ENCODE measurements around the gene PADI3. TPM values are rescaled to one million over a fixed set of nuclear protein-coding genes. Genes with fewer than 3 reads are reported as not detected.

The PADI3 gene
- total and polyA plus RNA-seq, 2 of the 4 experiments (the other 2 are of a cell fraction) = not detected

GRCh38 chr1:17260738-17261137 lies 11.8 kb downstream of the PADI3 start:
- Histone ChIP-seq H4K8ac (ENCODE audit: low read depth in 2 of 2, low read length in 2 of 2) (no peak overlapping the region), H4K20me1 (ENCODE audit: insufficient read depth, low read length) (peaks cover 4% of the 10 kb centered on the region; the same call in 1 of the 2 replicates), H3K56ac (ENCODE audit: extremely low read depth, insufficient read depth, low read length) (no peak overlapping the region), H3K9ac (ENCODE audit: low read depth, low read length) (no peak overlapping the region), H3K79me1 (ENCODE audit: low read depth in 1 of 2, low read length in 2 of 2) (no peaks in the 10 kb centered on the region), H4K5ac (ENCODE audit: low read depth, low read length) (no peak overlapping the region), H3K27me3 (ENCODE audit: control insufficient read depth, insufficient read depth, low read length) (peaks cover 13% of the 10 kb centered on the region), H3K23ac (ENCODE audit: low read depth, low read length) (no peak overlapping the region), H2BK15ac (ENCODE audit: low read depth, low read length) (no peak overlapping the region), H3K9me3 (ENCODE audit: control insufficient read depth, insufficient read depth, low read length) (no peaks in the 10 kb centered on the region; the same call in 1 of the 2 replicates), H2AK9ac (replicated peaks; ENCODE audit: low read depth, low read length, poor library complexity) (no peak overlapping the region), H4K91ac (ENCODE audit: insufficient read depth, low read depth, low read length) (no peak overlapping the region), H3K18ac (ENCODE audit: low read depth, low read length) (no peak overlapping the region), H3K36me3 (ENCODE audit: control insufficient read depth, insufficient read depth, low read length) (no peaks in the 10 kb centered on the region), H3K4ac (ENCODE audit: low read depth, low read length) (no peak overlapping the region), H3K14ac (replicated peaks; ENCODE audit: low read depth, low read length) (no peak overlapping the region), H2AFZ (replicated peaks; ENCODE audit: low read length, poor library complexity) (no peak overlapping the region), H2AK5ac (ENCODE audit: low read depth, low read length) (no peak overlapping the region), H3K27ac (ENCODE audit: insufficient read depth, low read length) (no peak overlapping the region), H3K9me1 (ENCODE audit: insufficient read depth, low read length) (no peaks in the 10 kb centered on the region; the same call in 1 of the 2 replicates), H3K4me2 (ENCODE audit: low read depth, low read length) (no peak overlapping the region), H2BK5ac (ENCODE audit: low read depth, low read length, poor library complexity, severe bottlenecking) (no peak overlapping the region), H2BK120ac (ENCODE audit: low read depth, low read length) (no peak overlapping the region), H3K4me3 (ENCODE audit: insufficient read depth, low read depth, low read length) (no peak overlapping the region), H2BK20ac (ENCODE audit: low read depth, low read length) (no peak overlapping the region), H3K4me1 (ENCODE audit: control insufficient read depth, insufficient read depth, low read length) (peaks cover 7% of the 10 kb centered on the region)
- DNase-seq = no peak
- in situ Hi-C loops (cut with MboI; ENCODE audit: low sequenced_read_pairs) (no loop called here), dilution Hi-C loops (cut with HindIII; ENCODE audit: low sequenced_read_pairs, unreplicated experiment) (no loop called here), intact Hi-C loops (cut with micrococcal nuclease) (no loop called here)
- no TSS peak for BruUV-seq (replicated peaks)
- no peak for ATAC-seq (ENCODE audit: low read depth)
- ChIA-PET CTCF (no interaction called here), POLR2A (ENCODE audit: unreplicated experiment) (no interaction called here)
- WGBS, 2 experiments (ENCODE audit: extremely low coverage in 2 of 2, insufficient read length in 1 of 2) = 67% methylated on average over 2 of the region's 5 CpGs; no CpG with 5 or more reads in 1 of the 2 experiments
- TF ChIP-seq RCOR1 (IDR thresholded peaks at IDR 0.05; ENCODE audit: insufficient replicate concordance, low read length) (no peak), USF2 (IDR thresholded peaks at IDR 0.05; ENCODE audit: low read depth, low read length) (no peak), RFX5 (IDR thresholded peaks at IDR 0.05; ENCODE audit: low read depth, low read length) (no peak), CHD1 (IDR thresholded peaks at IDR 0.05; ENCODE audit: low read depth, low read length) (no peak), SMC3 (IDR thresholded peaks at IDR 0.05; ENCODE audit: low read depth, low read length) (no peak), POLR2A (IDR thresholded peaks at IDR 0.05; ENCODE audit: low read depth, low read length) (no peak), BHLHE40 (IDR thresholded peaks at IDR 0.05; ENCODE audit: low read depth, low read length) (no peak), MAFK (IDR thresholded peaks at IDR 0.05; ENCODE audit: low read depth, low read length) (no peak), NFE2L2 (IDR thresholded peaks at IDR 0.05; ENCODE audit: low read depth, low read length) (no peak), FOS (IDR thresholded peaks at IDR 0.05; ENCODE audit: low read depth, low read length) (no peak)
